T-helper 1 cell treated with Interleukin-12 subunit alpha and Interleukin-12 subunit beta and Interleukin-4 antibody, amounts not matched to agents 30 μg/mL and 1 μg/mL, for 36 hours (primary cell): Measurements from ENCODE around the gene CLIC3.

Source experiments
- H3K27ac Mint-ChIP-seq: one replicate; pipeline ENCODE4 v1.8.0; 2021; ENCODE audit warnings: mild to moderate bottlenecking, mixed read lengths
- H3K27me3 Mint-ChIP-seq: one replicate; pipeline ENCODE4 v1.8.0; 2021; ENCODE audit warnings: low read depth, mixed read lengths
- H3K36me3 Mint-ChIP-seq: one replicate; pipeline ENCODE4 v1.8.0; 2021; ENCODE audit warnings: low read depth, mixed read lengths
- H3K4me1 Mint-ChIP-seq: one replicate; pipeline ENCODE4 v1.8.0; 2021; ENCODE audit warnings: low read depth, mixed read lengths
- H3K4me3 Mint-ChIP-seq: one replicate; pipeline ENCODE4 v1.8.0; 2021; ENCODE audit warnings: mild to moderate bottlenecking, moderate library complexity, mixed read lengths
- H3K9me3 Mint-ChIP-seq: one replicate; pipeline ENCODE4 v1.8.0; 2021; ENCODE audit warnings: mixed read lengths

The CLIC3 gene

GRCh38 chr9:136964833-136965422 is 31.4 kb downstream of the CLIC3 start:
- Mint-ChIP-seq H3K4me1 (peaks cover 13% of the 10 kb centered on the region), H3K27ac (peak overlapping the region; percentile 15), H3K4me3 (no peak overlapping the region), H3K9me3 (no peaks in the 10 kb centered on the region), H3K27me3 (no peaks in the 10 kb centered on the region), H3K36me3 (no peaks in the 10 kb centered on the region)

DNA sequence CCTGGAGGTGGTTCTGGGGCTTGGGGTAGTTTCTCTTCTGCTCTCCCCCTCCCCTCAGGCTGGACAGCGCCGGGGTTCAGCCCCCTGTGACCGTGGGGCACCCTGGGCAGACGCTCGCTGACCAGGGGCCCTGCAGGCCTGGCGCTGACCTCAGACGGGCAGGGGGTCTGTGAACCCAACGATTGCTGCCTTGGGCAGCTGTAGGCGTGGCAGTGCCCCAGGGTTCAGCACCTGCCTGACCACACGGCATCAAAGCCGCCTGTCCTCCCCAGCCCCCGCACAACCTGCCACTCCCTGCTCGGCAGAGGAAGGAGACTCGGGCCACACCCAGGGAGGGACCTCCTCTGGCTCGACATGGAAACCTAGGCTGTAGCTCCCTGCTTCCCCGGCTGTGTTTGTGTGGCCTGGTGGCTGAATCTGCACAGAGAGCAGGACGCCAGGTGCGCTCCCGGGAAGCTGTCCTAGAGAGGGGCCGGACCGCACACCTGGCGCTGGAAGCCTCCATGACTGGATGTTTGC is 32.1 kb downstream of the CLIC3 start:
- H3K9me3 Mint-ChIP-seq = no peaks in the 10 kb centered on the region
- no peaks in the 10 kb centered on the region for H3K27me3 Mint-ChIP-seq
- H3K36me3 Mint-ChIP-seq = no peaks in the 10 kb centered on the region
- no peak overlapping the region for H3K4me3 Mint-ChIP-seq
- peaks cover 13% of the 10 kb centered on the region for H3K4me1 Mint-ChIP-seq
- no peak overlapping the region for H3K27ac Mint-ChIP-seq

GRCh38 chr9:136963751-136964150 is 32.6 kb downstream of the CLIC3 start:
- Mint-ChIP-seq H3K27me3 (no peaks in the 10 kb centered on the region), H3K4me3 (no peak overlapping the region), H3K9me3 (no peaks in the 10 kb centered on the region), H3K27ac (no peak overlapping the region), H3K36me3 (no peaks in the 10 kb centered on the region), H3K4me1 (peaks cover 13% of the 10 kb centered on the region)

GRCh38 chr9:136963341-136963740 is 33.0 kb downstream of the CLIC3 start:
- Mint-ChIP-seq H3K36me3 (no peaks in the 10 kb centered on the region), H3K9me3 (no peaks in the 10 kb centered on the region), H3K27ac (no peak overlapping the region), H3K4me3 (no peak overlapping the region), H3K4me1 (peaks cover 13% of the 10 kb centered on the region), H3K27me3 (no peaks in the 10 kb centered on the region)

DNA sequence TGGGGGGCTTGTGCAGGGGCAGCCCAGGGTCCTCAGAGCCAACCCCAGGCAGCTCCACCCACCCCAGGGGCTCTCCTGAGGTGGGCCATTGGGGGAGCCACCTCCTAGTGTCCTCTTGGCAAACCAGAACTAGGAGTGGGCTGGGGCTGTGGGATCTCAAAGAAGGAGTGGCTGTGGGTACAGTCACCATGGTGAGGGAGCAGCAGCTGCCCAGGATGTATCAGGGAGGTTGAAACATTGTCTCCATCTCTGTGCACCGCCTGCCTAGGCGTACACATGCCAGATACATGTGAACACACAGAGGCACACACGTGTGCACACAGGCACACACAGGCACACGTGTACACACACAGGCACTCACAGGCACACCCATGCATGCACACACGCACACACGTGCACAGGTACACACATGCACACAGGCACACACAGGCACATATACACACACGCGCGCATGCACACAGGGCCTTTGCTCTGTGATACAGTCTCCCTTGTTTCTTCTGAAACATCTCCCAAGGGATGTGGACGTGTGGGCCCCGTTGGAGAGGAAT is 33.6 kb downstream of the CLIC3 start:
- Mint-ChIP-seq H3K36me3 (no peaks in the 10 kb centered on the region), H3K27me3 (no peaks in the 10 kb centered on the region), H3K9me3 (no peaks in the 10 kb centered on the region), H3K4me3 (no peak overlapping the region), H3K27ac (no peak overlapping the region), H3K4me1 (peaks cover 13% of the 10 kb centered on the region)

DNA sequence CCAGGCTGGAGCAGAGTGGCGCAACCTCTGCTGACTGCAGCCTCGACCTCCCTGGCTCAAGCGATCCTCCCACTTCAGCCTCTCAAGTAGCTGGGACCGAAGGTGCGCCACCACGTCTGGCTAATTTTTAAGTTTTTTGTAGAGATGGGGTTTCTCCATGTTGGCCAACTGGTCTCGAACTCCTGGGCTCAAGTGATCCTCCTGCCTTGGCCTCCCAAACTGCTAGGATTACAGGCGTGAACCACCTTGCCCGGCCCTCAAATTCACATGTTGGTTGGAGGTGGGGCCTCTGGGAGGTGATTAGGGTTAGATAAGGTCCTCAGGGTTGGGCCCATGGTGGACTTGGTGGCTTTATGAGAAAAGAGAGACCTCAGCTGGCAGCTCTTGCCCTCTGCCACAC is 34.2 kb downstream of the CLIC3 start:
- no peak overlapping the region for H3K27ac Mint-ChIP-seq
- H3K4me1 Mint-ChIP-seq = peaks cover 13% of the 10 kb centered on the region
- H3K36me3 Mint-ChIP-seq = no peaks in the 10 kb centered on the region
- no peaks in the 10 kb centered on the region for H3K9me3 Mint-ChIP-seq
- no peaks in the 10 kb centered on the region for H3K27me3 Mint-ChIP-seq
- H3K4me3 Mint-ChIP-seq = no peak overlapping the region

DNA sequence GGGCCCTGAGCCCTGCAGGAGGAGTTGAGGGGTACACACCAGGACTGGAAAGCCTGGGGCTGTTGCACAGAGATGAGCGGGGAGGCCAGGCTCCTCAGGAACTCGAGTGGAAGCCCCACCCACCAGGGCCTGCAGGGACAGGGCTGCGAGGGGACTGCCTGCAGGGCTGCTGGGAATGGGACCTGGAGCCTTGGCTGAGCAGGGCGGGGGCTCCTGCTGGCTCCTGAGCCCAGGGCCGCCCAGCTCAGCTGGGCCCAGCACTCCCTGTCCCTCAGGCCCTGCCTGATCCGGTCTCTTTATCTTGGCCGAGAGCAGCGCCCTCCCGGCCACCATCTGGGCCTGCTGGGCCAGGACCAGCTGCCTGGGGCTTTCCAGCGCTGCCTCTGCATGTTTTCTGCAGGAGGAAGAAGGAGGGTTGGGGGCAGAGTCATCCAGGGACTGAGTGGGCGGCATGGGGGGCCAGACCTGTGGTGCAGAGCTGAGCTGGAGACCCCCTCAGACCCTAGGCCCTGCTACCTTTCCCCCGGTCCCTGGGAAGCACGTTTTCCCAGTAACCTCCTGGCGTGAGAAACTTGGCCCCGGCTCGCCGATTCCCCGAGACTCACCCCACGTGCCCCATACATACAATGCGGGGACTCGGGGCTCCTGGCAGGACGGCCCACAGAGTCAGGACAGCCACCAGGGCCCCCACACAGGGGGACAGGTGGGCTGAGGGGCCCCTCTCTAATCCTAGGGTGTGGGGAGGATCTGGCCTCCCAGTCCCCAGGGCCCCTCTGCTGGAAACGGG is 34.9 kb downstream of the CLIC3 start:
- Mint-ChIP-seq H3K4me3 (no peak overlapping the region), H3K27me3 (no peaks in the 10 kb centered on the region), H3K4me1 (peaks cover 13% of the 10 kb centered on the region), H3K27ac (no peak overlapping the region), H3K36me3 (no peaks in the 10 kb centered on the region), H3K9me3 (peaks cover 4% of the 10 kb centered on the region)

- Mint-ChIP-seq H3K4me3 (no peak overlapping the region), H3K27ac (no peak overlapping the region), H3K9me3 (peaks cover 9% of the 10 kb centered on the region), H3K4me1 (peaks cover 13% of the 10 kb centered on the region), H3K36me3 (no peaks in the 10 kb centered on the region), H3K27me3 (no peaks in the 10 kb centered on the region)
These were observed 35.5 kb downstream of the CLIC3 start for GRCh38 chr9:136960938-136961275.

- Mint-ChIP-seq H3K36me3 (no peaks in the 10 kb centered on the region), H3K4me3 (peak overlapping the region; percentile 50), H3K4me1 (peaks cover 10% of the 10 kb centered on the region), H3K9me3 (peaks cover 9% of the 10 kb centered on the region), H3K27ac (peak overlapping the region; percentile 70), H3K27me3 (no peaks in the 10 kb centered on the region)
These were observed 36.0 kb downstream of the CLIC3 start for GRCh38 chr9:136960212-136960937.

DNA sequence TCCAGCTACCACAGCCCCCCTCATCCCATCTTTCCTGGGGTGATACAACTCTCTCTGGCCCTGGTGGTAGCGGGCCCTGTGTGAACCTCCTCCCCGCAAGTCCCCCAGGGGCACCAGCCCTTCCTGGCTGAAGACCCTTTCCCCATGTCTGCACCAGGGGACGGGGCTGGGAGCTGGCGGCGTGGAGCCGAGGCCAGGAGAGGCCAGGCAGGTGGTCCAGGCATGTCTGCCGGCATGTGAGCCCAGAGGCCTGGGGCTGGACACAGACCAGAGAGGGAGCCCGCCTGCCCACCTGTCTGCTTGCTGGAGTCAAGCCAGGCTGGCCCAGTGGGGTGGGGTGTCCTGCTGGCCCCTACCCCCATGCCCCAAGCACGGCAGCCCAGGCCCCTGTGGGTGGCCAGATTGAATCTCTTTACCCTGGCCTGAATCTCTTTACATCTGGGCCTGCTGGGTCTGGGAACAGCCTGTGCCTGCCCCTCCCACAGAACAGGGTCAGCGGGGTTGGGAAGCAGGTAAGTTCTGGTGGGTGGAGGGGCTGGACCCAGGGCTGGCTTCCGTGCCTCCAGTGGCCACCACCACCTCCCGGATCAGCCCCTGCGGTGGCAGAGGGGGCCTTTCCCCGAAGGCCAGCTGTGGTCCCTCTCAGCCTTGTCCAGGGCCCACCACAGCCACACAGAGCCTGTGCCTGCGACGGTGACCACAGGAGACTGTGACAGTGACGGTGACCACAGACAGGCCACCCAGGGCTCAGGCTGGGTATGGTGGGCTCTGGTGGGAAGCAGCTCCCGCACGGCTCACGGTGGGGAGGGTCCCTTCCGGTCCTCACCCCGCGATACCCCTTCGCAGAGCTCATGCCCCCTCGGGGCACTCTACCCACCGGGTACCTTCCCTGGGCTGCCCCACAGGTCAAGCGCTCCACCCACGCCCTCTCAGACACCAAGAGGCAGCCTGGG is 37.2 kb downstream of the CLIC3 start:
- Mint-ChIP-seq H3K4me3 (no peak overlapping the region), H3K27ac (no peak overlapping the region), H3K4me1 (peaks cover 4% of the 10 kb centered on the region), H3K36me3 (no peaks in the 10 kb centered on the region), H3K9me3 (peaks cover 9% of the 10 kb centered on the region), H3K27me3 (no peaks in the 10 kb centered on the region)

GRCh38 chr9:136958473-136958872 is 37.9 kb downstream of the CLIC3 start:
- H3K4me1 Mint-ChIP-seq = peaks cover 4% of the 10 kb centered on the region
- H3K9me3 Mint-ChIP-seq = peaks cover 9% of the 10 kb centered on the region
- no peaks in the 10 kb centered on the region for H3K27me3 Mint-ChIP-seq
- no peaks in the 10 kb centered on the region for H3K36me3 Mint-ChIP-seq
- no peak overlapping the region for H3K27ac Mint-ChIP-seq
- no peak overlapping the region for H3K4me3 Mint-ChIP-seq

- H3K27ac Mint-ChIP-seq = no peak overlapping the region
- no peak overlapping the region for H3K4me3 Mint-ChIP-seq
- H3K9me3 Mint-ChIP-seq = peaks cover 9% of the 10 kb centered on the region
- peaks cover 4% of the 10 kb centered on the region for H3K4me1 Mint-ChIP-seq
- H3K36me3 Mint-ChIP-seq = no peaks in the 10 kb centered on the region
- no peaks in the 10 kb centered on the region for H3K27me3 Mint-ChIP-seq
These were observed 38.5 kb downstream of the CLIC3 start for GRCh38 chr9:136957901-136958300.

GRCh38 chr9:136957461-136957860 is 38.9 kb downstream of the CLIC3 start:
- peaks cover 2% of the 10 kb centered on the region for H3K4me1 Mint-ChIP-seq
- H3K27ac Mint-ChIP-seq = no peak overlapping the region
- H3K4me3 Mint-ChIP-seq = no peak overlapping the region
- H3K36me3 Mint-ChIP-seq = no peaks in the 10 kb centered on the region
- H3K27me3 Mint-ChIP-seq = no peaks in the 10 kb centered on the region
- H3K9me3 Mint-ChIP-seq = peaks cover 9% of the 10 kb centered on the region

- no peaks in the 10 kb centered on the region for H3K36me3 Mint-ChIP-seq
- H3K4me3 Mint-ChIP-seq = no peak overlapping the region
- no peak overlapping the region for H3K27ac Mint-ChIP-seq
- peaks cover 2% of the 10 kb centered on the region for H3K4me1 Mint-ChIP-seq
- no peaks in the 10 kb centered on the region for H3K27me3 Mint-ChIP-seq
- peaks cover 9% of the 10 kb centered on the region for H3K9me3 Mint-ChIP-seq
These were observed 39.8 kb downstream of the CLIC3 start for GRCh38 chr9:136956604-136957003.
